ENCODE measurements around the gene FSTL5. TPM values are rescaled to one million over a fixed set of nuclear protein-coding genes. Genes with fewer than 3 reads are reported as not detected.
"Not testable (repeated sequence)": the region's sequence is repeated elsewhere in the genome, so short reads cannot be mapped to it uniquely, and the experiment has no call there.

Gene FSTL5
- total and polyA plus RNA-seq, 10 of the 15 experiments (the other 5 are each of a cell fraction or from before 2014, with no cell fraction given): 0.04 to 2.4 (median 0.08) TPM; not detected in 4

DNA sequence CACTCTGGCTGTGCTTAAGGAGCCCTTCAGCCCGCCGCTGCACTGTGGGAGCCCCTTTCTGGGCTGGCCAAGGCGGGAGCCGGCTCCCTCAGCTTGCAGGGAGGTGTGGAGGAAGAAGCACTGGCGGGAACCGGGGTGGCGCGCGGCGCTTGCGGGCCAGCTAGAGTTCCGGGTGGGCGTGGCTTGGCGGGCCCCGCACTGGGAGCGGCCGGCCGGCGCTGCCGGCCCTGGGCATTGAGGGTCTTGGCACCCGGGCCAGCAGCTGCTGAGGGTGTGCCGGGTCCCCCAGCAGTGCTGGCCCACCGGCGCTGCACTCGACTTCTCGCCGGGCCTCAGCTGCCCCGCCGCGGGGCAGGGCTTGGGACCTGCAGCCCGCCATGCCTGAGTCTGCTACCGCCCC is 39.7 kb upstream of the FSTL5 start:
- CTCF ChIA-PET; H4K20me1 ChIP-seq (ENCODE audit: control insufficient read depth, insufficient read depth); BruUV-seq (replicated peaks); H2AFZ ChIP-seq (ENCODE audit: control insufficient read depth, low read depth, low read length); H3K79me2 ChIP-seq (ENCODE audit: control insufficient read depth, insufficient read depth, low read length); DNase-seq (ENCODE audit: low read depth, low spot score); H3K4me2 ChIP-seq (ENCODE audit: control insufficient read depth, insufficient read depth); H3K9me3 ChIP-seq (replicated peaks; ENCODE audit: control insufficient read depth, insufficient read depth, low read length); H3K4me1 ChIP-seq (ENCODE audit: control insufficient read depth, insufficient read depth, low read length); SMC1A ChIA-PET (ENCODE audit: uncharacterized antibody, unreplicated experiment); POLR2A ChIA-PET; H3K4me3 ChIP-seq; H3K27me3 ChIP-seq (replicated peaks in 1 of 2; ENCODE audit: control insufficient read depth in 2 of 2, insufficient read depth in 2 of 2, low read length in 1 of 2); in situ Hi-C loops (cut with MboI); ATAC-seq; H3K9ac ChIP-seq (ENCODE audit: control insufficient read depth, insufficient read depth, low read length); RAD21 ChIA-PET (ENCODE audit: unreplicated experiment); H3K36me3 ChIP-seq (ENCODE audit: control insufficient read depth in 2 of 2, insufficient read depth in 2 of 2, low read length in 1 of 2); intact Hi-C loops (cut with micrococcal nuclease; ENCODE audit: unreplicated experiment); FAIRE-seq; H3K27ac ChIP-seq (ENCODE audit: control insufficient read depth, insufficient read depth): not testable (repeated sequence)
- 72% methylated on average over 31 of the region's 32 CpGs for WGBS (ENCODE audit: insufficient coverage, insufficient replicate concordance, low lambda C conversion rate, missing lambda C conversion rate)

DNA sequence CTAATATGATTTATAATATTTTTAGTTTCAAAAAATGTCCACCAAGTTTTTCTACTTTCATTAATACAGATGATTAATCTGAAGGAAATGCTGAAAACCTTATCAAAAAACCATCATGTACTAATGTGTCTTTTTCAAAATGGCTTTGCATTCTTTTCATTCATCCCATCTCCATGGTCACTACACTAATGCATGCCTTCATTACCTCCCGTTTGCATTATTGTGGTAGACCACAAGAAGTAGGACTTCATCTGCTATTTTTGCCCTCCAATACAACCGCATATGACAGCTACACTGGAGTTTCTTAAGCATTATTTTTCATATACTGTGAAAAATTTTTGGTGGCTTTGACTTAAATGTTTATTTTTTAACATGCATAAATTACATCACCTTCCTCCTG is 37.9 kb upstream of the FSTL5 start:
- no peak overlapping the region for H3K27ac ChIP-seq (ENCODE audit: control insufficient read depth, insufficient read depth)
- in situ Hi-C loops (cut with MboI): no loop called here
- POLR2A ChIA-PET: no interaction called here
- no peak for DNase-seq (ENCODE audit: low read depth, low spot score)
- H3K4me3 ChIP-seq: no peak overlapping the region
- CTCF ChIA-PET: no interaction called here
- H3K36me3 ChIP-seq (ENCODE audit: control insufficient read depth in 2 of 2, insufficient read depth in 2 of 2, low read length in 1 of 2): no peaks in the 10 kb centered on the region
- 13% methylated on average over 2 of the region's 2 CpGs for WGBS (ENCODE audit: insufficient coverage, insufficient replicate concordance, low lambda C conversion rate, missing lambda C conversion rate)
- H3K9me3 ChIP-seq (replicated peaks; ENCODE audit: control insufficient read depth, insufficient read depth, low read length): no peaks in the 10 kb centered on the region
- no peaks in the 10 kb centered on the region for H3K4me1 ChIP-seq (ENCODE audit: control insufficient read depth, insufficient read depth, low read length)
- intact Hi-C loops (cut with micrococcal nuclease; ENCODE audit: unreplicated experiment): no loop called here
- H3K4me2 ChIP-seq (ENCODE audit: control insufficient read depth, insufficient read depth): no peak overlapping the region
- SMC1A ChIA-PET (ENCODE audit: uncharacterized antibody, unreplicated experiment): no interaction called here
- H2AFZ ChIP-seq (ENCODE audit: control insufficient read depth, low read depth, low read length): no peak overlapping the region
- no peaks in the 10 kb centered on the region for H3K27me3 ChIP-seq (replicated peaks in 1 of 2; ENCODE audit: control insufficient read depth in 2 of 2, insufficient read depth in 2 of 2, low read length in 1 of 2)
- FAIRE-seq: no peak
- RAD21 ChIA-PET (ENCODE audit: unreplicated experiment): no interaction called here
- H3K9ac ChIP-seq (ENCODE audit: control insufficient read depth, insufficient read depth, low read length): no peak overlapping the region
- no TSS peak for BruUV-seq (replicated peaks)
- ATAC-seq: no peak
- H4K20me1 ChIP-seq (ENCODE audit: control insufficient read depth, insufficient read depth): no peaks in the 10 kb centered on the region
- H3K79me2 ChIP-seq (ENCODE audit: control insufficient read depth, insufficient read depth, low read length): no peaks in the 10 kb centered on the region
- no peak for TF ChIP-seq PAX8 (IDR thresholded peaks at IDR 0.05)
- TF ChIP-seq, protein P1, sequence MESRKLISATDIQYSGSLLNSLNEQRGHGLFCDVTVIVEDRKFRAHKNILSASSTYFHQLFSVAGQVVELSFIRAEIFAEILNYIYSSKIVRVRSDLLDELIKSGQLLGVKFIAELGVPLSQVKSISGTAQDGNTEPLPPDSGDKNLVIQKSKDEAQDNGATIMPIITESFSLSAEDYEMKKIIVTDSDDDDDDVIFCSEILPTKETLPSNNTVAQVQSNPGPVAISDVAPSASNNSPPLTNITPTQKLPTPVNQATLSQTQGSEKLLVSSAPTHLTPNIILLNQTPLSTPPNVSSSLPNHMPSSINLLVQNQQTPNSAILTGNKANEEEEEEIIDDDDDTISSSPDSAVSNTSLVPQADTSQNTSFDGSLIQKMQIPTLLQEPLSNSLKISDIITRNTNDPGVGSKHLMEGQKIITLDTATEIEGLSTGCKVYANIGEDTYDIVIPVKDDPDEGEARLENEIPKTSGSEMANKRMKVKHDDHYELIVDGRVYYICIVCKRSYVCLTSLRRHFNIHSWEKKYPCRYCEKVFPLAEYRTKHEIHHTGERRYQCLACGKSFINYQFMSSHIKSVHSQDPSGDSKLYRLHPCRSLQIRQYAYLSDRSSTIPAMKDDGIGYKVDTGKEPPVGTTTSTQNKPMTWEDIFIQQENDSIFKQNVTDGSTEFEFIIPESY (IDR thresholded peaks at IDR 0.05): no peak
- no peak for TF ChIP-seq PKNOX1 (IDR thresholded peaks at IDR 0.05)
- no peak for TF ChIP-seq NR2C2 (IDR thresholded peaks at IDR 0.05; ENCODE audit: borderline replicate concordance, control insufficient read depth, insufficient read length, low read depth)
- TF ChIP-seq, protein P2, sequence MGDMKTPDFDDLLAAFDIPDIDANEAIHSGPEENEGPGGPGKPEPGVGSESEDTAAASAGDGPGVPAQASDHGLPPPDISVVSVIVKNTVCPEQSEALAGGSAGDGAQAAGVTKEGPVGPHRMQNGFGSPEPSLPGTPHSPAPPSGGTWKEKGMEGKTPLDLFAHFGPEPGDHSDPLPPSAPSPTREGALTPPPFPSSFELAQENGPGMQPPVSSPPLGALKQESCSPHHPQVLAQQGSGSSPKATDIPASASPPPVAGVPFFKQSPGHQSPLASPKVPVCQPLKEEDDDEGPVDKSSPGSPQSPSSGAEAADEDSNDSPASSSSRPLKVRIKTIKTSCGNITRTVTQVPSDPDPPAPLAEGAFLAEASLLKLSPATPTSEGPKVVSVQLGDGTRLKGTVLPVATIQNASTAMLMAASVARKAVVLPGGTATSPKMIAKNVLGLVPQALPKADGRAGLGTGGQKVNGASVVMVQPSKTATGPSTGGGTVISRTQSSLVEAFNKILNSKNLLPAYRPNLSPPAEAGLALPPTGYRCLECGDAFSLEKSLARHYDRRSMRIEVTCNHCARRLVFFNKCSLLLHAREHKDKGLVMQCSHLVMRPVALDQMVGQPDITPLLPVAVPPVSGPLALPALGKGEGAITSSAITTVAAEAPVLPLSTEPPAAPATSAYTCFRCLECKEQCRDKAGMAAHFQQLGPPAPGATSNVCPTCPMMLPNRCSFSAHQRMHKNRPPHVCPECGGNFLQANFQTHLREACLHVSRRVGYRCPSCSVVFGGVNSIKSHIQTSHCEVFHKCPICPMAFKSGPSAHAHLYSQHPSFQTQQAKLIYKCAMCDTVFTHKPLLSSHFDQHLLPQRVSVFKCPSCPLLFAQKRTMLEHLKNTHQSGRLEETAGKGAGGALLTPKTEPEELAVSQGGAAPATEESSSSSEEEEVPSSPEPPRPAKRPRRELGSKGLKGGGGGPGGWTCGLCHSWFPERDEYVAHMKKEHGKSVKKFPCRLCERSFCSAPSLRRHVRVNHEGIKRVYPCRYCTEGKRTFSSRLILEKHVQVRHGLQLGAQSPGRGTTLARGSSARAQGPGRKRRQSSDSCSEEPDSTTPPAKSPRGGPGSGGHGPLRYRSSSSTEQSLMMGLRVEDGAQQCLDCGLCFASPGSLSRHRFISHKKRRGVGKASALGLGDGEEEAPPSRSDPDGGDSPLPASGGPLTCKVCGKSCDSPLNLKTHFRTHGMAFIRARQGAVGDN (IDR thresholded peaks at IDR 0.05): no peak
- no peak for TF ChIP-seq CBX3 (IDR thresholded peaks at IDR 0.05; ENCODE audit: borderline replicate concordance, low read depth)
- no peak for TF ChIP-seq JUND (IDR thresholded peaks at IDR 0.05; ENCODE audit: low read depth, low read length)
- TF ChIP-seq NFXL1 (IDR thresholded peaks at IDR 0.05; ENCODE audit: borderline replicate concordance): no peak
- TF ChIP-seq, protein P3, sequence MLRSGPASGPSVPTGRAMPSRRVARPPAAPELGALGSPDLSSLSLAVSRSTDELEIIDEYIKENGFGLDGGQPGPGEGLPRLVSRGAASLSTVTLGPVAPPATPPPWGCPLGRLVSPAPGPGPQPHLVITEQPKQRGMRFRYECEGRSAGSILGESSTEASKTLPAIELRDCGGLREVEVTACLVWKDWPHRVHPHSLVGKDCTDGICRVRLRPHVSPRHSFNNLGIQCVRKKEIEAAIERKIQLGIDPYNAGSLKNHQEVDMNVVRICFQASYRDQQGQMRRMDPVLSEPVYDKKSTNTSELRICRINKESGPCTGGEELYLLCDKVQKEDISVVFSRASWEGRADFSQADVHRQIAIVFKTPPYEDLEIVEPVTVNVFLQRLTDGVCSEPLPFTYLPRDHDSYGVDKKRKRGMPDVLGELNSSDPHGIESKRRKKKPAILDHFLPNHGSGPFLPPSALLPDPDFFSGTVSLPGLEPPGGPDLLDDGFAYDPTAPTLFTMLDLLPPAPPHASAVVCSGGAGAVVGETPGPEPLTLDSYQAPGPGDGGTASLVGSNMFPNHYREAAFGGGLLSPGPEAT (IDR thresholded peaks at IDR 0.05; ENCODE audit: low read depth): no peak

Data from GM12878 (cell line).